ENCODE data around the gene WDFY2. TPM values are rescaled to one million over a fixed set of nuclear protein-coding genes. Genes with fewer than 3 reads are reported as not detected.

WDFY2 gene
- total RNA-seq, 1 experiment from 2014 or later: 25.7 TPM

- Mint-ChIP-seq H3K4me1 (peaks cover 35% of the 10 kb centered on the region), H3K9me3 (peaks cover 7% of the 10 kb centered on the region), H3K27me3 (ENCODE audit: low read depth) (no peaks in the 10 kb centered on the region), H3K27ac (no peak overlapping the region), H3K4me3 (no peak overlapping the region), H3K36me3 (peaks cover 6% of the 10 kb centered on the region)
- ATAC-seq: no peak
- no peak for DNase-seq (ENCODE audit: low spot score)
- no peak for TF ChIP-seq RELA (CRISPR knock-in tag; IDR thresholded peaks at IDR 0.05; ENCODE audit: borderline replicate concordance)
- TF ChIP-seq HMGA2 (CRISPR knock-in tag; IDR thresholded peaks at IDR 0.05): no peak
- peak; percentile 24; the same call in 1 of the 2 replicates for TF ChIP-seq ZNF263 (CRISPR knock-in tag; IDR thresholded peaks at IDR 0.05; ENCODE audit: low read depth)
- POLR2A ChIA-PET: no interaction called here
- CTCF ChIA-PET: no interaction called here
Observed at GRCh38 chr13:51675877-51676276, 91.6 kb downstream of the WDFY2 start.

- ChIA-PET CTCF (no interaction called here), POLR2A (no interaction called here)
- DNase-seq (ENCODE audit: low spot score) (no peak), ATAC-seq (no peak)
- Mint-ChIP-seq H3K4me1 (peaks cover 33% of the 10 kb centered on the region), H3K9me3 (no peaks in the 10 kb centered on the region), H3K4me3 (no peak overlapping the region), H3K27ac (no peak overlapping the region), H3K27me3 (ENCODE audit: low read depth) (no peaks in the 10 kb centered on the region), H3K36me3 (no peaks in the 10 kb centered on the region)
- no peak for TF ChIP-seq MLX (CRISPR knock-in tag; IDR thresholded peaks at IDR 0.05)
- no peak for TF ChIP-seq ZNF138 (CRISPR knock-in tag; conservative IDR thresholded peaks at IDR 0.05)
- no peak for TF ChIP-seq CDX4 (CRISPR knock-in tag; IDR thresholded peaks at IDR 0.05; ENCODE audit: borderline replicate concordance)
- no peak for TF ChIP-seq TEAD4 (CRISPR knock-in tag; IDR thresholded peaks at IDR 0.05)
- no peak for TF ChIP-seq NR2C2 (CRISPR knock-in tag; IDR thresholded peaks at IDR 0.05)
- no peak for TF ChIP-seq GABPB1 (CRISPR knock-in tag; IDR thresholded peaks at IDR 0.05)
- no peak for TF ChIP-seq SOX15 (CRISPR knock-in tag; IDR thresholded peaks at IDR 0.05)
Observed at GRCh38 chr13:51676739-51677138, 92.5 kb downstream of the WDFY2 start.

GRCh38 chr13:51678420-51678819 is 94.2 kb downstream of the WDFY2 start:
- Mint-ChIP-seq H3K4me3 (no peak overlapping the region), H3K27me3 (ENCODE audit: low read depth) (no peaks in the 10 kb centered on the region), H3K9me3 (no peaks in the 10 kb centered on the region), H3K4me1 (peaks cover 27% of the 10 kb centered on the region), H3K36me3 (no peaks in the 10 kb centered on the region), H3K27ac (no peak overlapping the region)
- DNase-seq (ENCODE audit: low spot score): no peak
- CTCF ChIA-PET: no interaction called here
- POLR2A ChIA-PET: interaction anchor here (0.6 kb wide), 1 partner anchor 62 kb away, joined by 3 read pairs; no protein-coding TSS in a partner anchor
- no peak for TF ChIP-seq FOXK1 (CRISPR knock-in tag; IDR thresholded peaks at IDR 0.05)
- no peak for TF ChIP-seq CDX4 (CRISPR knock-in tag; IDR thresholded peaks at IDR 0.05; ENCODE audit: borderline replicate concordance)
- no peak for TF ChIP-seq USF1 (CRISPR knock-in tag; IDR thresholded peaks at IDR 0.05)
- no peak for TF ChIP-seq USF2 (CRISPR knock-in tag; IDR thresholded peaks at IDR 0.05)
- no peak for TF ChIP-seq ELF4 (CRISPR knock-in tag; IDR thresholded peaks at IDR 0.05; ENCODE audit: low read depth)
- TF ChIP-seq ERG (CRISPR knock-in tag; IDR thresholded peaks at IDR 0.05): no peak
- no peak for TF ChIP-seq TCF7 (CRISPR knock-in tag; IDR thresholded peaks at IDR 0.05; ENCODE audit: low read depth)
- TF ChIP-seq EMX1 (CRISPR knock-in tag; IDR thresholded peaks at IDR 0.05): no peak
- no peak for TF ChIP-seq SMAD4 (CRISPR knock-in tag; IDR thresholded peaks at IDR 0.05)
- no peak for TF ChIP-seq FOXP4 (CRISPR knock-in tag; IDR thresholded peaks at IDR 0.05)
- TF ChIP-seq ATF6 (CRISPR knock-in tag; IDR thresholded peaks at IDR 0.05): no peak
- TF ChIP-seq SP1 (CRISPR knock-in tag; conservative IDR thresholded peaks at IDR 0.05): no peak
- no peak for TF ChIP-seq HMGA2 (CRISPR knock-in tag; IDR thresholded peaks at IDR 0.05)
- no peak for TF ChIP-seq SOX15 (CRISPR knock-in tag; IDR thresholded peaks at IDR 0.05)
- TF ChIP-seq FOXJ3 (CRISPR knock-in tag; IDR thresholded peaks at IDR 0.05; ENCODE audit: borderline replicate concordance): no peak
- no peak for TF ChIP-seq CREM (CRISPR knock-in tag; IDR thresholded peaks at IDR 0.05)
- ATAC-seq: no peak

All from WTC11 (cell line).